Fibroblast of lung (primary cell): Measurements from ENCODE around the gene ADAM23. TPM values are rescaled to one million over a fixed set of nuclear protein-coding genes. Genes with fewer than 3 reads are reported as not detected.
A peak's percentile ranks its signal among the peaks of the same experiment; 100 is the strongest.

ENCODE experiments used
- DNase-seq, 2 donors: peaks; one replicate each; pipeline versions ENCODE4 v3.0.0 to v3.0.0-alpha.2; 2010; ENCODE audit warnings: low read depth in 2 of 2
- H2AFZ ChIP-seq: 2 replicates; pipeline ENCODE4 v1.5.1; 2012; ENCODE audit warnings: low read length, control low read depth, inconsistent platforms
- H3K27ac ChIP-seq: 2 replicates; pipeline ENCODE4 v1.5.1; 2011; ENCODE audit warnings: low read length, control low read depth; ENCODE audit not compliant: insufficient read depth
- H3K27me3 ChIP-seq: 2 replicates; pipeline ENCODE4 v1.5.1; 2011; ENCODE audit warnings: mild to moderate bottlenecking, low read length; ENCODE audit not compliant: control insufficient read depth, insufficient read depth
- H3K36me3 ChIP-seq: 2 replicates; pipeline ENCODE4 v1.5.1; 2011; ENCODE audit warnings: low read length; ENCODE audit not compliant: control insufficient read depth, insufficient read depth
- H3K4me1 ChIP-seq: 2 replicates; pipeline ENCODE4 v1.5.1; 2011; ENCODE audit warnings: low read length; ENCODE audit not compliant: control insufficient read depth, insufficient read depth; ENCODE audit errors: extremely low read depth
- H3K4me2 ChIP-seq: 2 replicates; pipeline ENCODE4 v1.5.1; 2011; ENCODE audit warnings: low read length, control low read depth; ENCODE audit not compliant: insufficient read depth; ENCODE audit errors: extremely low read depth
- H3K4me3 ChIP-seq, 4 experiments: fragments of 200-600 bp in 1 of 4; sonication (generic) in 1 of 4; replicated peaks in 1 of 4; 2 replicates each; pipeline ENCODE4 v1.5.1; 2011 to 2016; ENCODE audit warnings: low read length in 4 of 4, low read depth in 3 of 4, mild to moderate bottlenecking in 3 of 4, control low read depth in 2 of 4, inconsistent platforms in 1 of 4, mixed read lengths in 1 of 4; ENCODE audit not compliant: insufficient read depth in 1 of 4; ENCODE audit errors: control extremely low read depth in 1 of 4
- H3K79me2 ChIP-seq: 2 replicates; pipeline ENCODE4 v1.5.1; 2012; ENCODE audit warnings: mild to moderate bottlenecking, low read length, inconsistent platforms; ENCODE audit not compliant: control insufficient read depth, insufficient read depth
- H3K9ac ChIP-seq: 2 replicates; pipeline ENCODE4 v1.5.1; 2011; ENCODE audit warnings: mild to moderate bottlenecking, low read length, control low read depth; ENCODE audit not compliant: insufficient read depth
- H3K9me3 ChIP-seq: 2 replicates; pipeline ENCODE4 v1.5.1; 2012; ENCODE audit warnings: low read depth, low read length; ENCODE audit not compliant: control insufficient read depth, insufficient read depth
- H4K20me1 ChIP-seq: 2 replicates; pipeline ENCODE4 v1.5.1; 2011; ENCODE audit warnings: low read length; ENCODE audit not compliant: control insufficient read depth, insufficient read depth; ENCODE audit errors: extremely low read depth
- CTCF ChIP-seq, 2 donors: IDR thresholded peaks in 1 of 2; conservative IDR thresholded peaks in 1 of 2; 1 replicate in 1 of 2; 2 replicates in 1 of 2; pipeline ENCODE4 v1.5.1; 2011 to 2012; ENCODE audit warnings: low read length in 2 of 2, control low read depth in 1 of 2, inconsistent platforms in 1 of 2, low read depth in 1 of 2, mild to moderate bottlenecking in 1 of 2
- EZH2 ChIP-seq: IDR thresholded peaks from 2 replicates; pipeline ENCODE4 v1.5.1; 2012; ENCODE audit warnings: low read length, control low read depth, mild to moderate bottlenecking; ENCODE audit errors: missing control alignments
- polyA plus RNA-seq, 2 donors: library from polyadenylated mRNA; depleted of rRNA in 1 of 2; stranded (reverse) in 1 of 2; unstranded in 1 of 2; fragments of >200 nt; gene quantifications; 2 replicates each; pipeline ENCODE4 v1.2.1, GENCODE V29; 2011 to 2012; ENCODE audit warnings: missing spikeins in 1 of 2
- total RNA-seq: library from RNA; depleted of rRNA; stranded (reverse); fragments of >200 nt; gene quantifications from 2 replicates; pipeline ENCODE4 v1.2.1, GENCODE V29; 2014

ADAM23 gene
- total and polyA plus RNA-seq, 2 donors (not counting 1 experiment from before 2014, with no cell fraction given) = 2.3 to 2.7 TPM

DNA sequence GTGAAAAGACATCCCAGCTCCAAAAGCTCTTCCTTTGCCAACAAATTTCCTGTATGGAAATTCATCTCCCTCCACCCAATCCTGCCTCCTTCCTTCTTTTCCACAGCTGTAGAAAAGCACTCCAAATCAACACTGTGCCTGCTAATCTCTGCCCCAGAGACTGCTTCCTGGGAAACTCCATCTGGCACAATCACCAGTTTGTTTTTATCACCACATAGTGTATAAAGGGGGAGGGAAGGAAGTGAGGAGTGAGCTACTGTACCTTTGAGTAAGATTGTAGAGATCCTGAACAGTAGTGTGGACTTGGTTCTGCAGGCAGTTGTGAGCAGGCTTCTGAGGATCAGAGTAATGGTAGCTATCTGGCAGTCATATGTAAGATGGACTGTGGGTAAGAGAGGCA is 184.3 kb downstream of the ADAM23 start:
- Histone ChIP-seq H2AFZ (no peak overlapping the region), H3K36me3 (no peaks in the 10 kb centered on the region), H3K27me3 (no peaks in the 10 kb centered on the region), H3K27ac (no peak overlapping the region), H3K4me2 (no peak overlapping the region), H3K9ac (no peak overlapping the region), H3K9me3 (no peaks in the 10 kb centered on the region), H3K4me1 (no peaks in the 10 kb centered on the region), H3K4me3 (no peak overlapping the region), H4K20me1 (no peaks in the 10 kb centered on the region), H3K79me2 (no peaks in the 10 kb centered on the region)
- TF ChIP-seq EZH2 (no peak), CTCF (conservative IDR thresholded peaks at IDR 0.05 in 1 of 2, IDR thresholded peaks at IDR 0.05 in 1 of 2; ENCODE audit: low read depth in 1 of 2, low read length in 2 of 2) (no peak)
- DNase-seq = no peak

GRCh38 chr2:206631340-206631739 is 188.0 kb downstream of the ADAM23 start:
- H3K9ac ChIP-seq = no peak overlapping the region
- H2AFZ ChIP-seq = no peak overlapping the region
- no peak overlapping the region for H3K27ac ChIP-seq
- no peak overlapping the region for H3K4me2 ChIP-seq
- no peaks in the 10 kb centered on the region for H3K9me3 ChIP-seq
- H3K27me3 ChIP-seq = no peaks in the 10 kb centered on the region
- no peaks in the 10 kb centered on the region for H4K20me1 ChIP-seq
- no peaks in the 10 kb centered on the region for H3K4me1 ChIP-seq
- DNase-seq = no peak
- H3K79me2 ChIP-seq = no peaks in the 10 kb centered on the region
- H3K4me3 ChIP-seq = no peak overlapping the region
- no peak for TF ChIP-seq EZH2
- H3K36me3 ChIP-seq = no peaks in the 10 kb centered on the region

- Histone ChIP-seq H3K4me1 (no peaks in the 10 kb centered on the region), H3K36me3 (no peaks in the 10 kb centered on the region), H3K9ac (no peak overlapping the region), H4K20me1 (no peaks in the 10 kb centered on the region), H3K27me3 (no peaks in the 10 kb centered on the region), H3K27ac (no peak overlapping the region), H3K4me3 (no peak overlapping the region), H3K9me3 (no peaks in the 10 kb centered on the region), H3K79me2 (no peaks in the 10 kb centered on the region), H2AFZ (no peak overlapping the region), H3K4me2 (no peak overlapping the region)
- TF ChIP-seq CTCF (conservative IDR thresholded peaks at IDR 0.05 in 1 of 2, IDR thresholded peaks at IDR 0.05 in 1 of 2; ENCODE audit: low read depth in 1 of 2, low read length in 2 of 2) (no peak), EZH2 (no peak)
- peak in 1 of 2 donors; percentile 13 for DNase-seq
Measured at GRCh38 chr2:206635015-206635414, 191.7 kb downstream of the ADAM23 start.
